SK-N-SH (cell line): ENCODE data around the gene LUC7L2. TPM values are rescaled to one million over a fixed set of nuclear protein-coding genes. Genes with fewer than 3 reads are reported as not detected.

Source experiments
- CTCF ChIA-PET: fragments of 300-600, 350-600 bp; formaldehyde crosslinking; extraction: SDS; loops from one replicate; lab custom pipeline; 2021; lab: Yijun Ruan, JAX
- POLR2A ChIA-PET: fragments of 350-600 bp; sonication (Branson Sonifier 250); formaldehyde crosslinking; extraction: SDS; loops from one replicate; lab custom pipeline; 2020; ENCODE audit warnings: antibody characterized with exemption, inconsistent platforms; lab: Yijun Ruan, JAX
- DNase-seq: peaks from one replicate; pipeline ENCODE4 v3.0.0; 2012
- H2AFZ ChIP-seq: fragments of 200-600 bp; sonication (generic); 2 replicates; pipeline ENCODE4 v1.8.1; 2016; ENCODE audit warnings: antibody characterized with exemption, mild to moderate bottlenecking, low read depth
- H3F3A ChIP-seq: fragments of 200-600 bp; sonication (generic); replicated peaks from 2 replicates; pipeline ENCODE3; 2016; ENCODE audit warnings: antibody characterized with exemption, mild to moderate bottlenecking; ENCODE audit not compliant: insufficient read depth
- H3K27ac ChIP-seq, 2 experiments: fragments of 200-500 bp in 1 of 2; fragments of 200-600 bp in 1 of 2; sonication (Bioruptor generic) in 1 of 2; sonication (generic), shearing (Covaris generic) in 1 of 2; 2 replicates each; pipeline versions ENCODE4 v1.5.1 to v1.6.1; 2014 to 2016; ENCODE audit warnings: low read depth in 2 of 2, inconsistent platforms in 1 of 2, low read length in 1 of 2, mild to moderate bottlenecking in 1 of 2, mixed read lengths in 1 of 2
- H3K27me3 ChIP-seq: fragments of 200-600 bp; sonication (generic), shearing (Covaris generic); 2 replicates; pipeline ENCODE4 v1.6.1; 2016; ENCODE audit warnings: mixed run types; ENCODE audit not compliant: insufficient read depth
- H3K36me3 ChIP-seq, 2 experiments: fragments of 200-500 bp in 1 of 2; fragments of 200-600 bp in 1 of 2; sonication (Bioruptor generic) in 1 of 2; sonication (generic) in 1 of 2; replicated peaks in 1 of 2; 2 replicates each; pipeline versions ENCODE3 to v1.5.1; 2014 to 2016; ENCODE audit warnings: low read length in 1 of 2, mild to moderate bottlenecking in 1 of 2; ENCODE audit not compliant: insufficient read depth in 2 of 2, control insufficient read depth in 1 of 2
- H3K4me1 ChIP-seq, 2 experiments: fragments of 200-500 bp in 1 of 2; fragments of 200-600 bp in 1 of 2; sonication (Bioruptor generic) in 1 of 2; sonication (generic), shearing (Covaris generic) in 1 of 2; 2 replicates each; pipeline versions ENCODE4 v1.5.1 to v1.6.1; 2014 to 2016; ENCODE audit warnings: low read depth in 1 of 2, low read length in 1 of 2, mixed run types in 1 of 2; ENCODE audit not compliant: insufficient read depth in 2 of 2, control insufficient read depth in 1 of 2
- H3K4me2 ChIP-seq: fragments of 200-600 bp; sonication (generic), shearing (Covaris generic); 2 replicates; pipeline ENCODE4 v1.6.1; 2017; ENCODE audit warnings: mixed run types
- H3K4me3 ChIP-seq, 2 experiments: fragments of 200-500 bp in 1 of 2; fragments of 200-600 bp in 1 of 2; sonication (Bioruptor generic) in 1 of 2; sonication (generic), shearing (Covaris generic) in 1 of 2; 2 replicates each; pipeline versions ENCODE4 v1.5.1 to v1.8.1; 2014 to 2016; ENCODE audit warnings: low read depth in 2 of 2, inconsistent platforms in 1 of 2, low read length in 1 of 2, mild to moderate bottlenecking in 1 of 2, mixed read lengths in 1 of 2, moderate library complexity in 1 of 2
- H3K79me2 ChIP-seq: fragments of 200-600 bp; sonication (generic); 2 replicates; pipeline ENCODE4 v1.8.1; 2017; ENCODE audit warnings: mild to moderate bottlenecking; ENCODE audit not compliant: insufficient read depth
- H3K9ac ChIP-seq: fragments of 200-600 bp; sonication (generic); 2 replicates; pipeline ENCODE4 v1.6.1; 2017; ENCODE audit warnings: mixed run types
- H3K9me2 ChIP-seq: fragments of 200-600 bp; sonication (generic); 2 replicates; pipeline ENCODE4 v1.6.1; 2017; ENCODE audit warnings: mixed run types
- H3K9me3 ChIP-seq: fragments of 200-600 bp; sonication (generic); 2 replicates; pipeline ENCODE4 v1.6.1; 2017; ENCODE audit warnings: mixed run types, mild to moderate bottlenecking, moderate library complexity
- H4K20me1 ChIP-seq: fragments of 200-600 bp; sonication (generic); 2 replicates; pipeline ENCODE4 v1.6.1; 2017; ENCODE audit warnings: mild to moderate bottlenecking, mixed run types; ENCODE audit not compliant: insufficient read depth
- FOXJ3 ChIP-seq: sonication (generic); formaldehyde crosslinking; IDR thresholded peaks from 2 replicates; pipeline ENCODE4 v1.5.1; 2020; ENCODE audit warnings: mild to moderate bottlenecking, missing genetic modification reagents
- GATA2 ChIP-seq: sonication (generic); formaldehyde crosslinking; IDR thresholded peaks from 2 replicates; pipeline ENCODE4 v1.5.0; 2020; ENCODE audit warnings: mild to moderate bottlenecking, missing genetic modification reagents
- POLR2AphosphoS5 ChIP-seq: IDR thresholded peaks from 2 replicates; pipeline ENCODE4 v1.6.1; 2012; ENCODE audit warnings: low read depth, low read length
- REST ChIP-seq: IDR thresholded peaks from 2 replicates; pipeline ENCODE4 v1.6.1; 2012; ENCODE audit warnings: mild to moderate bottlenecking, low read depth, low read length, moderate library complexity
- RFX5 ChIP-seq: IDR thresholded peaks from 2 replicates; pipeline ENCODE4 v1.6.1; 2012; ENCODE audit warnings: mild to moderate bottlenecking, improper control_type of control experiment, low read length
- TEAD4 ChIP-seq: IDR thresholded peaks from 2 replicates; pipeline ENCODE4 v1.4.0; 2012; ENCODE audit warnings: mild to moderate bottlenecking, borderline replicate concordance; ENCODE audit not compliant: insufficient read depth
- WGBS: methylation state at CpG from one replicate; pipeline ENCODE4 v1.1.6; 2017; ENCODE audit warnings: low lambda C conversion rate; 5-methylcytosine and 5-hydroxymethylcytosine counted together
- polyA plus RNA-seq, 3 experiments: library from polyadenylated mRNA; depleted of rRNA; stranded (reverse); fragments of >200 nt; gene quantifications; 2 replicates each; pipeline ENCODE4 v1.2.3, GENCODE V29; 2012
- TF ChIP-seq, protein P1 (sequence below): fragments of 150-350 bp; IDR thresholded peaks from 2 replicates; pipeline ENCODE4 v1.6.1; 2016; ENCODE audit warnings: mild to moderate bottlenecking, low read depth, low read length
- TF ChIP-seq, protein P2 (sequence below): fragments of 200-600 bp; sonication (generic); IDR thresholded peaks from 2 replicates; pipeline ENCODE4 v1.6.1; 2017; ENCODE audit warnings: antibody characterized with exemption, mild to moderate bottlenecking, moderate library complexity

Gene LUC7L2
- polyA plus RNA-seq, 1 of the 3 experiments (the other 2 are of a cell fraction) = 45.7 TPM

DNA sequence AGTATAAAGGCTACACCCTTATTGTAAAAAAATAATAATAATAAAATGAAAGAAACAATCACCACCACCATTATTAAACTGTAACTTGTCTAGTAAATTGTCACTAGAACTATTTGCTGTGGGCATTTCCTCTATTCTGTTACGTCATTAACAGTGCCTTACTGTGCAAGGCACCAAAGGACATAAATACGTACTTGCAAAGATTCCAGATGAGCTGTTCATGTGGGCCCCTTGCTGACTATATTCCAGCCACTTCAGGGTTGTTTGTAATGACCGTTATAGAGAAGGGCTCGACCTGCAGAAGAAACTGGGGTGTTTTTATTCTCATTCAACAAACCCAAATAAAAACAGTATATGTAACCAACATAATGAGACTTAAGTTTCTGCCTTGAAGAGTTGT is 63.4 kb downstream of the LUC7L2 start:
- no peak for DNase-seq
- H3K9me3 ChIP-seq = no peaks in the 10 kb centered on the region
- WGBS = over 99% methylated on average over 4 of the region's 4 CpGs
- peaks cover 44% of the 10 kb centered on the region; the same call in 1 of the 2 replicates for H3K79me2 ChIP-seq
- ChIA-PET POLR2A (interaction anchor here (1.8 kb wide), 1 partner anchor 63 kb away, joined by 8 read pairs; the partner anchor contains the start of gene LUC7L2), CTCF (interaction anchor here (1.5 to 3.0 kb wide), 3 partner anchors 9 to 580 kb away, joined by 4 to 9 read pairs (median 8); no protein-coding TSS in a partner anchor)
- no peaks in the 10 kb centered on the region for H3K27me3 ChIP-seq
- H3K9me2 ChIP-seq = no peaks in the 10 kb centered on the region
- H3K36me3 ChIP-seq = peaks cover 50 to 72% of the 10 kb centered on the region in 2 experiments
- no peak overlapping the region for H3K9ac ChIP-seq
- H3K4me3 ChIP-seq = no peak overlapping the region
- no peak overlapping the region for H3K4me2 ChIP-seq
- peaks cover 0 to 14% of the 10 kb centered on the region in 2 experiments; a peak in 2 of 4 replicates for H3K4me1 ChIP-seq
- H3K27ac ChIP-seq = no peak overlapping the region
- TF ChIP-seq RFX5 = no peak
- TF ChIP-seq POLR2AphosphoS5 = no peak
- TF ChIP-seq GATA2 = no peak
- TF ChIP-seq, all 33 proteins: peak for 0
- peaks cover 18% of the 10 kb centered on the region for H4K20me1 ChIP-seq
- peaks cover 33% of the 10 kb centered on the region for H3F3A ChIP-seq
- H2AFZ ChIP-seq = no peak overlapping the region

DNA sequence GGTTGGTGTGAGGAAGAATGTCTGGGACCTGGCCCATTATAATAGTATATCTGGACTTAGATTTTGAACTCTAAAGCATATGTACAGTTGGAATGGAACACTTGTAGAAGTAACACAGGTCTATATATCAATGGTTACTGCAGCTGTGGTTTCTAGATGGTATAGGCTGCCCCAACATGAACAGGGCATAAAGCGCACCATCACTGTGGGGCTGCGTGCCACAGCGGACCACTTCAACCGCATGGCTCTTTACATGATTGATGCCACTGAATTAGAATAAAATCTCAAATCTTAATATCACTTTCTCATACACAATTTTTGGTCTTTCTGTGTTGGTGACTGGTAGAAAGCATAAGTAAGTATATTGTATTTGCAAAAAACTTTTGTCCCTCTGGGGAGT is 64.3 kb downstream of the LUC7L2 start:
- Histone ChIP-seq H3K27me3 (no peaks in the 10 kb centered on the region), H2AFZ (no peak overlapping the region), H3K27ac (no peak overlapping the region), H3K9me3 (no peaks in the 10 kb centered on the region), H3F3A (peaks cover 28% of the 10 kb centered on the region), H3K4me2 (no peak overlapping the region), H3K9me2 (no peaks in the 10 kb centered on the region), H3K4me3 (no peak overlapping the region), H3K9ac (no peak overlapping the region), H3K79me2 (peaks cover 35% of the 10 kb centered on the region; the same call in 1 of the 2 replicates), H4K20me1 (peaks cover 18% of the 10 kb centered on the region), H3K4me1 (peaks cover 0 to 14% of the 10 kb centered on the region in 2 experiments; a peak in 2 of 4 replicates), H3K36me3 (peaks cover 42 to 70% of the 10 kb centered on the region in 2 experiments)
- DNase-seq = no peak
- POLR2A ChIA-PET = no interaction called here
- no peak for TF ChIP-seq TEAD4
- TF ChIP-seq, protein P1, sequence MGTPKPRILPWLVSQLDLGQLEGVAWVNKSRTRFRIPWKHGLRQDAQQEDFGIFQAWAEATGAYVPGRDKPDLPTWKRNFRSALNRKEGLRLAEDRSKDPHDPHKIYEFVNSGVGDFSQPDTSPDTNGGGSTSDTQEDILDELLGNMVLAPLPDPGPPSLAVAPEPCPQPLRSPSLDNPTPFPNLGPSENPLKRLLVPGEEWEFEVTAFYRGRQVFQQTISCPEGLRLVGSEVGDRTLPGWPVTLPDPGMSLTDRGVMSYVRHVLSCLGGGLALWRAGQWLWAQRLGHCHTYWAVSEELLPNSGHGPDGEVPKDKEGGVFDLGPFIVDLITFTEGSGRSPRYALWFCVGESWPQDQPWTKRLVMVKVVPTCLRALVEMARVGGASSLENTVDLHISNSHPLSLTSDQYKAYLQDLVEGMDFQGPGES = no peak
- no peak for TF ChIP-seq RFX5
- TF ChIP-seq, protein P2, sequence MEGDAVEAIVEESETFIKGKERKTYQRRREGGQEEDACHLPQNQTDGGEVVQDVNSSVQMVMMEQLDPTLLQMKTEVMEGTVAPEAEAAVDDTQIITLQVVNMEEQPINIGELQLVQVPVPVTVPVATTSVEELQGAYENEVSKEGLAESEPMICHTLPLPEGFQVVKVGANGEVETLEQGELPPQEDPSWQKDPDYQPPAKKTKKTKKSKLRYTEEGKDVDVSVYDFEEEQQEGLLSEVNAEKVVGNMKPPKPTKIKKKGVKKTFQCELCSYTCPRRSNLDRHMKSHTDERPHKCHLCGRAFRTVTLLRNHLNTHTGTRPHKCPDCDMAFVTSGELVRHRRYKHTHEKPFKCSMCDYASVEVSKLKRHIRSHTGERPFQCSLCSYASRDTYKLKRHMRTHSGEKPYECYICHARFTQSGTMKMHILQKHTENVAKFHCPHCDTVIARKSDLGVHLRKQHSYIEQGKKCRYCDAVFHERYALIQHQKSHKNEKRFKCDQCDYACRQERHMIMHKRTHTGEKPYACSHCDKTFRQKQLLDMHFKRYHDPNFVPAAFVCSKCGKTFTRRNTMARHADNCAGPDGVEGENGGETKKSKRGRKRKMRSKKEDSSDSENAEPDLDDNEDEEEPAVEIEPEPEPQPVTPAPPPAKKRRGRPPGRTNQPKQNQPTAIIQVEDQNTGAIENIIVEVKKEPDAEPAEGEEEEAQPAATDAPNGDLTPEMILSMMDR = no peak
- no peak for TF ChIP-seq FOXJ3 (CRISPR knock-in tag)
- TF ChIP-seq REST = no peak
- WGBS = 99% methylated on average over 4 of the region's 4 CpGs
- CTCF ChIA-PET = interaction anchor here (3.0 kb wide), 1 partner anchor 10 kb away, joined by 9 read pairs; no protein-coding TSS in a partner anchor
